ENCODE results near the gene CSPG4.

Gene CSPG4

GRCh38 chr15:75729326-75730069 is 16.9 kb upstream of the CSPG4 start:
- no peak overlapping the region for H3K9ac ChIP-seq
- H3K4me3 ChIP-seq (IDR thresholded peaks at IDR 0.05; ENCODE audit: insufficient read depth, low read depth, low read length) = no peak overlapping the region
- no peaks in the 10 kb centered on the region for H3K27me3 ChIP-seq (ENCODE audit: insufficient read depth, low read depth)
- H3K27ac ChIP-seq = no peak overlapping the region
- H3K79me2 ChIP-seq (ENCODE audit: insufficient read depth, low read depth) = no peaks in the 10 kb centered on the region
- H3K4me1 ChIP-seq (ENCODE audit: low read depth, poor library complexity, severe bottlenecking) = peaks cover 6% of the 10 kb centered on the region
- no peak overlapping the region for H2AFZ ChIP-seq (ENCODE audit: low read depth)
- H4K20me1 ChIP-seq (ENCODE audit: insufficient read depth) = no peaks in the 10 kb centered on the region
- H3K36me3 ChIP-seq (ENCODE audit: insufficient read depth) = no peaks in the 10 kb centered on the region
- H3K4me2 ChIP-seq = no peak overlapping the region
- TF ChIP-seq CTCF (conservative IDR thresholded peaks at IDR 0.05; ENCODE audit: low read depth, low read length) = no peak

GRCh38 chr15:75727851-75728715 is 15.4 kb upstream of the CSPG4 start:
- Histone ChIP-seq H3K27ac (no peak overlapping the region), H3K4me3 (IDR thresholded peaks at IDR 0.05; ENCODE audit: insufficient read depth, low read depth, low read length) (no peak overlapping the region), H3K4me1 (ENCODE audit: low read depth, poor library complexity, severe bottlenecking) (peaks cover 19% of the 10 kb centered on the region), H3K27me3 (ENCODE audit: insufficient read depth, low read depth) (no peaks in the 10 kb centered on the region), H3K9ac (no peak overlapping the region), H4K20me1 (ENCODE audit: insufficient read depth) (no peaks in the 10 kb centered on the region), H3K79me2 (ENCODE audit: insufficient read depth, low read depth) (no peaks in the 10 kb centered on the region), H3K36me3 (ENCODE audit: insufficient read depth) (no peaks in the 10 kb centered on the region), H2AFZ (ENCODE audit: low read depth) (no peak overlapping the region), H3K4me2 (no peak overlapping the region)
- TF ChIP-seq CTCF (conservative IDR thresholded peaks at IDR 0.05; ENCODE audit: low read depth, low read length) = peak; percentile 37

DNA sequence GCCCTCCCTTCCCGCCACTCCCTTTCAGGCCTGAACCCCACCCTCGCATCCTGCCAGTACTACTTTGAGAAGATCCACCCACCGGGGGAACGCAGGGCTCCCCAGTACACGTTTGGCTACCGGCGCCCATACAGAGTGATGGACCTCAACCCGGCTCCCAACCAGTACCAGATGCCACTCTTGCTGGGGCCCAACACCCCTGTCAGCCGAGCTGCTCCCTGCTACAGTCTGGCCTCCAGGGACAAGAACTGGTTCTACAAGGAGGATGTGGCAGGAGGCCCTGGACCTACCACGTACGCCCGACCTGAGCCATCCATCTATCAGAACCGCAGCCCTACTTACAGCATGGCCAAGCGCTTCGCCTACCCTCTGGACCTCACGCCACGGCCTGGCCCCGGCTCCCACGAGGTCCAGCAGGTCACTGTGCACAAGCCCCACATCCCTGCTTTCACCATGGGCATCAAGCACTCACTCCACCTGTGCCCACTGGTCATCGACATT is 14.4 kb upstream of the CSPG4 start:
- no peak overlapping the region for H3K27ac ChIP-seq
- no peak overlapping the region for H2AFZ ChIP-seq (ENCODE audit: low read depth)
- no peak overlapping the region for H3K9ac ChIP-seq
- H3K27me3 ChIP-seq (ENCODE audit: insufficient read depth, low read depth) = no peaks in the 10 kb centered on the region
- peaks cover 14% of the 10 kb centered on the region for H3K4me1 ChIP-seq (ENCODE audit: low read depth, poor library complexity, severe bottlenecking)
- TF ChIP-seq CTCF (conservative IDR thresholded peaks at IDR 0.05; ENCODE audit: low read depth, low read length) = no peak
- no peak overlapping the region for H3K4me2 ChIP-seq
- H3K36me3 ChIP-seq (ENCODE audit: insufficient read depth) = no peaks in the 10 kb centered on the region
- H3K4me3 ChIP-seq (IDR thresholded peaks at IDR 0.05; ENCODE audit: insufficient read depth, low read depth, low read length) = no peak overlapping the region
- no peaks in the 10 kb centered on the region for H4K20me1 ChIP-seq (ENCODE audit: insufficient read depth)
- H3K79me2 ChIP-seq (ENCODE audit: insufficient read depth, low read depth) = no peaks in the 10 kb centered on the region

- Histone ChIP-seq H3K27ac (no peak overlapping the region), H3K79me2 (ENCODE audit: insufficient read depth, low read depth) (no peaks in the 10 kb centered on the region)
These were observed 13.3 kb upstream of the CSPG4 start for GRCh38 chr15:75725719-75726607.

More at GRCh38 chr15:75725719-75726607, 13.3 kb upstream of the CSPG4 start:
- Histone ChIP-seq H3K27me3 (ENCODE audit: insufficient read depth, low read depth) (no peaks in the 10 kb centered on the region), H3K36me3 (ENCODE audit: insufficient read depth) (no peaks in the 10 kb centered on the region), H3K9ac (no peak overlapping the region), H3K4me3 (IDR thresholded peaks at IDR 0.05; ENCODE audit: insufficient read depth, low read depth, low read length) (no peak overlapping the region), H3K4me1 (ENCODE audit: low read depth, poor library complexity, severe bottlenecking) (peaks cover 14% of the 10 kb centered on the region), H3K4me2 (no peak overlapping the region), H2AFZ (ENCODE audit: low read depth) (no peak overlapping the region), H4K20me1 (ENCODE audit: insufficient read depth) (no peaks in the 10 kb centered on the region)
- no peak for TF ChIP-seq CTCF (conservative IDR thresholded peaks at IDR 0.05; ENCODE audit: low read depth, low read length)

Data from KMS-11 (cell line).